HG03060 (cell line): ENCODE results near the gene CCDC106.

Source experiments
- ATAC-seq: cut with Tn5 transposase; IDR thresholded peaks from one replicate; pipeline ENCODE4 v1.9.1; 2021; ENCODE audit warnings: low read depth, moderate number of reproducible peaks; ENCODE audit not compliant: unreplicated experiment

CCDC106 gene

GRCh38 chr19:55647732-55648584, at the start of gene CCDC106:
Gene CCDC106 (plus strand): TSS chr19:55648212. CDS start chr19:55649047, 835 bp downstream.
- ATAC-seq = no peak

DNA sequence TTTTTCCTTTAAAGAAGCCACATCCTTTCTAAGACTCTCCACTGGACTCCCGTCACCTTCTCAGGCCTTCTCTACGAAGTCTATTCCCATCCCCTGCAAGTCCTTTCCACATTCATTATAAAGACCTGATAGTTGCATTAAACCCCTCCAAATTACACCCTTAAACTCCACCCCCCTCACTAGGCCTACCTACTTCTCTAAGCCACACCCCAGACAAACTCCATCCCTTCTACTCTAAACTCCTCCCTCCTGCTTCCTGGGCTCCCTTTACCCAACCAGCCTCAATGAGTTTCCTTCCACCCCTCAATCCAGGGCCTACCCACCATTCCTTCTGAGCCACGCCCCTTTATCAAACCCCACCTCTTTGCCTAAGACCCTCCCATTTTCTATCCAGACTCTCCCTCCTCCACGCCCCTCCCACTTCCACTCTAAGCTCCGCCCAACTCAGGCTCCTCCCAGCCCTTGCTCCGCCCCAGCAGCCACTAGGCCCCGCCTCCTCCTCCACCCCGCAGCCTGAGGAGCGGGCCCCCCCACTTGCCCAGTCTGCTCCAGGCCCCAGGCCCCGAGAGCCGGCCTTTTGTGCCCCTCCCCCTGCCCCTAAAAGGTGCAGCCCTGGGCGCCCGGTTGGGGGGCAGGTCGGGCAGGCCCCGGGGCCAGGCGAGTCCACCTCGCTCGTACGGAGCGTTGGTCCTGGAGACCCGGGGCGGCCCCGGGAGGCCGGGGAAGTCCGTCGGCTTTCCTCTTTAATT, 49.1 kb upstream of the CCDC106 start:
- peak; percentile 62 for ATAC-seq

DNA sequence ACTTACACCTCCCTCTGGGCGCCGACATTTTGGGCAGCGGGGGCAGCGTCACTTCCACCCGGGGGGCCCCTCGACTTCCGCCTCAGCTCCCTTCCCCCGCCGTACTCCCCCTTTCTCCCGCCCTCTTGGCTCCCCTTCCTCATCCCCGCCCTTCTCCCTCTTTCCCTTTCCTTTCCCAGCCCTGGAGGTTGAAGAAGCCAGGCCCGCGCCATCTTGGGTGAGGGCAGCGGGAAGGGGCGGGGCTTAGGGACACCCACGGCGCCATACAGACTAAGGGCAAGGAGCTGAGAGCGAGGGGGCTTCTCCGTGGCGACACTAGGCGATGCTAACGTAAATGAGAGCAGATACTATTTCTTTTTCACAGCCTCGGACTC, 48.6 kb upstream of the CCDC106 start, which contains the start of gene FIZ1:
FIZ1 (minus strand) TSS at position 50 of the 374 bp plus-strand sequence. CDS start 1,652 bp downstream, outside the sequence.
- peak; percentile 24 for ATAC-seq

GRCh38 chr19:55599842-55600661, 48.0 kb upstream of the CCDC106 start, which contains the start of gene ZNF524:
Gene ZNF524 (plus strand): TSS chr19:55600288. CDS start chr19:55602113, 1,825 bp downstream.
- peak; percentile 30 for ATAC-seq

GRCh38 chr19:55600662-55601028, 47.4 kb upstream of the CCDC106 start:
- ATAC-seq = no peak

- no peak for ATAC-seq
Measured at GRCh38 chr19:55601084-55601483, 46.9 kb upstream of the CCDC106 start.

GRCh38 chr19:55602104-55603001, 45.7 kb upstream of the CCDC106 start:
- no peak for ATAC-seq

- no peak for ATAC-seq
Measured at GRCh38 chr19:55603115-55603514, 44.9 kb upstream of the CCDC106 start.

- no peak for ATAC-seq
Measured at GRCh38 chr19:55603581-55604292, 44.3 kb upstream of the CCDC106 start.

- peak; percentile 42 for ATAC-seq
Measured at GRCh38 chr19:55605207-55605636, 42.8 kb upstream of the CCDC106 start.

DNA sequence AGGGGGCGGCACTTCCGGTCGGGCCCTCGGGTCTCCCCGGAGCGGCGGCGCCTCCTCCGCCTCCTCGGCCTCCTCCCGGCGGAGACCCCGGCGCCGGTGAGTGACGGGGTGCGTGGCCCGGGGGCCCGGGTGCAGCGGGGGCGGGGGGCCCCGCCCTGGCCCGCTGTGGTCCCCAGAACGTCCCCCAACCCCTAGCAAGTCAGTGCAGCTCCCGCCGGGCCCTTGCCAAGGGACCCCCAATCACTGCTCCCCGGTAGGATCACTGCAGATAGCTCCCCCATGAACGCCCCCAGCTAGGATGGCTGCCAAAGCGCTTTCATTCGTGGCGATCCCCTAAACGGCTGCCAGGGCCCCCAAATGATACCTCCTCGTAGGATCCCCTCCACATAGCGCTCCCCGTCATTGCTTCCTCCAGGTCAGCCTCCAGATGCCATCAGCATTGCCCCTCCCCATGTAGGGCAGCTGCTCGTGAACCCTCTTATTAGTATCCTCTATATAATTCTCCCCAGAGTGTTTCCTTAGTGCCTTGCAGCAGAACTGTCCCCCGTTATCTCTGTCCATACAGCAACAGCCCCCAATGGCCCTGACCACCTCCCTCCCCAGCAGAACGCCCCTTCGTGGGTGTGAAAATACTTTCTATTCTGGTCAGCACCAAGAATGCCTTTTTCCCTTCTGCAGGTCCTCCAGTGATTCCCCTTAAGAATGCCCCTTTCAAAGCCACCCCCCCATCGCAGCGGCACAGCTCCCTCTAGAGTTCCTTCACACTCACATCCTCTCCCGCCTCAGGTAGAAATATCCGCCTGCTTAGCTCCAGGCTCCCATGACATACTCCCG, 42.2 kb upstream of the CCDC106 start, which contains the start of gene ZNF865:
ZNF865 (plus strand) TSS at position 11 of the 834 bp plus-strand sequence. CDS start 7,972 bp downstream, outside the sequence.
- ATAC-seq = no peak

DNA sequence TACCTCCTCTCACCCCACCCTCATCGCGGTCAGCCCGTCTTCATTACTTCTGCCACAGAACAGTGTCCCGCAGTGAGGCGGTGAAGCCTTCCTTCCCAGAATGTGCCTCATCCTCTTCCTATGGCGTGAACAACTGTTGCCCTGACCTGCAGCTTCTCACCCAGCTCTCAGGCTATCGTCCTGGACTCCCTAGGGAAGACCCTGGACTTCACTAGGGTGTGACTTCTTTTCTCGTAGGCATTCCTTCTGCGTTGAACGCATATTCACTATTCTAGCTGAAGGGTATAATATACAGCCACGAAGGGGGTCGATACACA, 41.6 kb upstream of the CCDC106 start:
- ATAC-seq = no peak

GRCh38 chr19:55606817-55607216, 41.2 kb upstream of the CCDC106 start:
- ATAC-seq = no peak

GRCh38 chr19:55609326-55609725, 38.7 kb upstream of the CCDC106 start:
- no peak for ATAC-seq

DNA sequence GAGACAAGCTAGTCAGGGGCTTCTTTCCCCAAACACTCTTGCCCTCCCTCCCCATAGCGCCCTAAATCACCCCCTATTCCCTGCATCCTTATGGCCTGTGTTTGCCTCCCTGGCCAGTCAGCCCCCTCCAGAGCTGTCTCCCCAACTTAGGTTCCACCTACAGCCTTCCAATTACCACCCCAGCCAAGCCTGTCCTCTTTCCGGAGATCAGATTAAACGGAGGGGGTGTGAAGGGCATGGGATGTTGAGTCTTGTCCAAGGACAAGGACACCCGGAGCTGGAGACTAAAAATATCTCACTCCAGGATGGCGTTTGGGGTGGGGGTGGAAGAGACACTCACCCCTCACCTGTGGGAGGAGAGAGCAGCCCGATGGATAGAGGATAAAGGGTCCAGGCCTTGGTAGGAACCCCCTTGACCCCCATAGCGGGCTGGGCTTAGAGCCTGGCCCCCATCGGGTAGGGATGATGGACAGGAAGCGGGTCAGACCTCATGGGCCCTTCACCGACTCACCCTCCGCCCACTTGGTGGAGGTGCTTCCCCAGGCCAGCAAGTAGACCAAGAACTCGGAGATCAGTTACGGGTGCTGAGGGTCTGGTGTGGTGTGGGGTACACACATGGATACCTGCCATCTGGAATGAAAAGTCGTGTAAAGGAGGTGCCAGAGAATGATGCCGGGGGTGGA, 36.6 kb upstream of the CCDC106 start:
- no peak for ATAC-seq

DNA sequence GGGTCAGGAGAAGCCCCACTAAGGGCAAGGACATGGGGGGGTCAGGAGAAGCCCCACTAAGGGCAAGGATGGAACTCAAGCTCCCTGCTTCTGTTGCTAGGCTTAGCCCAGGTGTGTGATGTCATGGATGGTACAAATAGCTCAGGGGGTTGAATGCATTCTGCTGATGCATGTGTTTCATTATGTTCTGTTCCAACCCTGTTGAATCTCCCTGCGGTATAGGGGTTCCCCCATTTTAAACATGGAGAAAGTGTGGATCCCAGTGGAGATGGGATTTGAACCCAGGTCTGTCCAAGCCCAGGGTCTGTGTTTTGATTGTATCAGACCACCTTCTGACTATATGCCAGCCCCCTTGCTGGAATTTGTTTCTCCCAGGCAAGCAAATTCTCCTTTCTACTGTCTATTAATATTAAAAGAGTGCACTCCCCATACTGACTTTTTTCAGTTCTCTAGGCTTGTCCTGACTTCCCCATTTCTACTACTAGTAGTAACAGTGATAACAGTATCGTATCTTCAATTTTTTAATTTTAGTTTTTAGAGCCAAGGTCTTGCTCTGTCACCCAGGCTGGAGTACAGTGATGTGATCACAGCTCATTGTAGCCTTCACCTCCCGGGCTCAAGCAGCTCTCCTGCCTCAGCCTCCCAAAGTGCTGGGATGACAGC, 35.9 kb upstream of the CCDC106 start:
- no peak for ATAC-seq

- no peak for ATAC-seq
Measured at GRCh38 chr19:55613396-55613795, 34.6 kb upstream of the CCDC106 start.
